Endothelial cell of umbilical vein (primary cell): ENCODE results near the gene ADAMTS17. TPM values are rescaled to one million over a fixed set of nuclear protein-coding genes. Genes with fewer than 3 reads are reported as not detected.

ENCODE experiments used
- BruUV-seq: library from RNA; stranded (reverse); fragments of 400-500 nt; replicated peaks from 2 replicates; lab custom pipeline; 2021; lab: Mats Ljungman, UMichigan
- CTCF ChIA-PET: fragments of 300-600, 350-600 bp; sonication (Branson Sonifier 250); formaldehyde crosslinking; loops from one replicate; lab custom pipeline; 2021; ENCODE audit warnings: antibody characterized with exemption, inconsistent platforms; lab: Charles Lee
- POLR2A ChIA-PET: fragments of 300-600, 350-600 bp; sonication (Branson Sonifier 250); formaldehyde crosslinking; loops from one replicate; lab custom pipeline; 2021; ENCODE audit warnings: antibody characterized with exemption, inconsistent platforms; lab: Charles Lee
- DNase-seq: peaks from one replicate; pipeline ENCODE4 v3.0.0-alpha.2; 2011; ENCODE audit warnings: low read depth, low spot score
- FAIRE-seq: peaks from 2 replicates; lab custom pipeline; 2011; peaks lifted over from hg19 to GRCh38; lab: Jason Lieb, UNC
- H2AFZ ChIP-seq: 2 replicates; pipeline ENCODE4 v1.6.0; 2012; ENCODE audit warnings: low read depth, low read length, control low read depth, inconsistent platforms
- H3K27ac ChIP-seq: 2 replicates; pipeline ENCODE4 v1.5.1; 2011; ENCODE audit warnings: low read depth, mild to moderate bottlenecking, control low read depth, low read length, moderate library complexity; ENCODE audit not compliant: insufficient read depth
- H3K27me3 ChIP-seq, 2 experiments: 2 replicates each; pipeline versions ENCODE4 v1.6.0 to v1.6.1; 2011; ENCODE audit warnings: low read length in 2 of 2, mixed read lengths in 1 of 2; ENCODE audit not compliant: control insufficient read depth in 2 of 2, insufficient read depth in 2 of 2
- H3K36me3 ChIP-seq, 2 experiments: 2 replicates in 1 of 2; 3 replicates in 1 of 2; pipeline ENCODE4 v1.5.1; 2011; ENCODE audit warnings: low read length in 2 of 2, mild to moderate bottlenecking in 1 of 2, moderate library complexity in 1 of 2; ENCODE audit not compliant: control insufficient read depth in 2 of 2, insufficient read depth in 2 of 2; ENCODE audit errors: extremely low read depth in 1 of 2
- H3K4me1 ChIP-seq: 3 replicates; pipeline ENCODE4 v1.5.1; 2011; ENCODE audit warnings: mild to moderate bottlenecking, low read length; ENCODE audit not compliant: control insufficient read depth, insufficient read depth; ENCODE audit errors: extremely low read depth
- H3K4me2 ChIP-seq: 2 replicates; pipeline ENCODE4 v1.6.1; 2011; ENCODE audit warnings: low read length, control low read depth, mixed read lengths; ENCODE audit not compliant: insufficient read depth
- H3K4me3 ChIP-seq, 3 experiments: fragments of 200-600 bp in 1 of 3; sonication (generic), shearing (Covaris generic) in 1 of 3; replicated peaks in 1 of 3; 2 replicates each; pipeline ENCODE4 v1.5.1; 2011 to 2016; ENCODE audit warnings: control low read depth in 3 of 3, low read length in 3 of 3, mild to moderate bottlenecking in 2 of 3, inconsistent platforms in 1 of 3, low read depth in 1 of 3, moderate library complexity in 1 of 3; ENCODE audit not compliant: insufficient read depth in 1 of 3
- H3K79me2 ChIP-seq: 2 replicates; pipeline ENCODE4 v1.6.0; 2012; ENCODE audit warnings: low read length, inconsistent platforms; ENCODE audit not compliant: control insufficient read depth, insufficient read depth
- H3K9ac ChIP-seq: replicated peaks from 2 replicates; pipeline ENCODE3; 2011; ENCODE audit warnings: low read length, control low read depth; ENCODE audit not compliant: insufficient read depth; ENCODE audit errors: extremely low read depth
- H3K9me1 ChIP-seq: replicated peaks from 3 replicates; pipeline ENCODE4 v1.6.0; 2011; ENCODE audit warnings: mild to moderate bottlenecking, low read length; ENCODE audit not compliant: control insufficient read depth, insufficient read depth; ENCODE audit errors: extremely low read depth
- H3K9me3 ChIP-seq: replicated peaks from 2 replicates; pipeline ENCODE4 v1.5.1; 2012; ENCODE audit warnings: low read length, inconsistent platforms; ENCODE audit not compliant: control insufficient read depth, insufficient read depth
- H4K20me1 ChIP-seq: replicated peaks from 2 replicates; pipeline ENCODE3; 2011; ENCODE audit warnings: mild to moderate bottlenecking, low read length; ENCODE audit not compliant: control insufficient read depth, insufficient read depth; ENCODE audit errors: extremely low read depth
- EZH2 ChIP-seq: IDR thresholded peaks from 2 replicates; pipeline ENCODE4 v1.6.1; 2012; ENCODE audit warnings: borderline replicate concordance, low read depth, mild to moderate bottlenecking, moderate library complexity, low read length, inconsistent platforms; ENCODE audit not compliant: severe bottlenecking
- FOS ChIP-seq: IDR thresholded peaks from 2 replicates; pipeline ENCODE4 v1.6.1; 2011; ENCODE audit warnings: mild to moderate bottlenecking, low read length, moderate library complexity, borderline replicate concordance; ENCODE audit not compliant: insufficient read depth
- GATA2 ChIP-seq: IDR thresholded peaks from 2 replicates; pipeline ENCODE4 v1.7.0; 2011; ENCODE audit warnings: low read depth, mild to moderate bottlenecking, moderate library complexity, mixed read lengths, low read length; ENCODE audit not compliant: insufficient read length, insufficient read depth
- JUN ChIP-seq: IDR thresholded peaks from 2 replicates; pipeline ENCODE4 v1.6.1; 2011; ENCODE audit warnings: borderline replicate concordance, low read depth; ENCODE audit not compliant: insufficient read length, insufficient read depth
- MYC ChIP-seq: IDR thresholded peaks from one replicate; pipeline ENCODE4 v1.6.1; 2011; ENCODE audit warnings: mild to moderate bottlenecking, low read depth, low read length
- POLR2A ChIP-seq: IDR thresholded peaks from 2 replicates; pipeline ENCODE4 v1.6.1; 2012; ENCODE audit warnings: low read depth, mild to moderate bottlenecking, control low read depth, low read length
- POLR2AphosphoS5 ChIP-seq: IDR thresholded peaks from 2 replicates; pipeline ENCODE4 v1.6.1; 2012; ENCODE audit warnings: low read depth, mild to moderate bottlenecking, control low read depth, low read length, moderate library complexity; ENCODE audit not compliant: insufficient read depth
- dilution Hi-C: fragments of 300-500 bp; cut with MboI; formaldehyde crosslinking; loops from one replicate; pipeline ENCODE4 v1.15.0; 2019; ENCODE audit warnings: low sequenced_read_pairs; ENCODE audit not compliant: extremely low pct_ligation_motif_present
- intact Hi-C: fragments of 100-400 bp; cut with micrococcal nuclease; formaldehyde crosslinking; loops from one replicate; pipeline ENCODE4 v1.10.0; 2022
- polyA plus RNA-seq, 4 experiments: library from polyadenylated mRNA; depleted of rRNA in 3 of 4; stranded (reverse) in 3 of 4; unstranded in 1 of 4; fragments of >200 nt; gene quantifications; 2 replicates each; pipeline versions ENCODE4 v1.2.1 to v1.2.3, GENCODE V29; 2011 to 2012; ENCODE audit warnings: missing spikeins in 1 of 4
- total RNA-seq: library from RNA; stranded (reverse); gene quantifications from 2 replicates; pipeline ENCODE4 v1.2.3, GENCODE V29; 2021
- TF ChIP-seq, protein P1 (sequence below): IDR thresholded peaks from 2 replicates; pipeline ENCODE4 v1.6.1; 2011; ENCODE audit not compliant: insufficient read depth, insufficient read length
- TF ChIP-seq, protein P2 (sequence below), 2 donors: IDR thresholded peaks; 1 replicate in 1 of 2; 2 replicates in 1 of 2; pipeline ENCODE4 v1.5.1; 2011; ENCODE audit warnings: low read length in 2 of 2, mild to moderate bottlenecking in 2 of 2, moderate library complexity in 2 of 2, control low read depth in 1 of 2, inconsistent platforms in 1 of 2, low read depth in 1 of 2; ENCODE audit not compliant: insufficient read depth in 1 of 2; ENCODE audit errors: extremely low read depth in 1 of 2

The ADAMTS17 gene
- total and polyA plus RNA-seq, 2 donors (not counting 3 experiments of a cell fraction or from before 2014, with no cell fraction given), result 0.12 TPM; not detected in 1

DNA sequence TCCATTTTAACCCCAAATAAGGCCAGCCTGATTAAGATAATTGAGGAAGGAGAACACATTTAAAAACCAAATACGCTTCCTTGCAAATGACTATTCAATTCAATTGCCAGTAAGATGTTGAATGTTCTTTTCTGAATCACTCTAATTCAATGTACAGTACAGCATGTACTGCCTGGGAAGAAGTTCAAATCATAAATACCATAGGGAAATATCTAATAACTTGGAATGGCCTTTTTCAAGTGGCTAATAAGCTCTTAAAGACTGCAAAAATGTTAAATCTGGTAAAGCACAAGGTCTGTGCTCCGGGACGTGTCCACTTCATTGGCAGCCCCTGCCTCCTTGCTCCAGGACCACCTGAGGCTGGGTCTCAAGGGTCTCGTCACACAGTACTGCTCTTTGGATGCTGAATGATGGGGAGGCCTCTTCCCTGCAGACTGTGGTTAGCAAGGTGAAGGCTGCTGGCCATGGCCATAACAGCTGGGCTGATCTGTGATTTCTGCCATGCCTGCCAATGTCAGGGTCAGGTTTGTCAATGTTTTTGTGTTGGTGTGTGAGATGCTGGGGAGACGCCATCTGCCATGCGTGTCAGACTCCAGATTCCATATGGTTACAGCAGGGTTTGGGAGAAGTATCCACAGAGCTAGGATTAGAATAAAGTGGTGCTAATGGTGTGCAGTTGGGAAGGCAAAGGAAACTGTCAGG is 300.5 kb downstream of the ADAMTS17 start:
- intact Hi-C loops, result loop anchor here (10.0 kb wide), 1 partner anchor 564 kb away; the partner anchor contains the start of genes ASB7 and LINS1
- H3K4me3 ChIP-seq, result no peak overlapping the region
- no peak overlapping the region for H3K27ac ChIP-seq
- FAIRE-seq (no peak), DNase-seq (no peak)
- no peaks in the 10 kb centered on the region for H3K79me2 ChIP-seq
- H3K9ac ChIP-seq, result no peak overlapping the region
- H3K4me1 ChIP-seq, result peaks cover 18% of the 10 kb centered on the region
- no peak overlapping the region for H2AFZ ChIP-seq
- no peaks in the 10 kb centered on the region for H3K9me3 ChIP-seq
- H4K20me1 ChIP-seq, result no peaks in the 10 kb centered on the region
- no peaks in the 10 kb centered on the region for H3K27me3 ChIP-seq
- TF ChIP-seq POLR2A (no peak), EZH2 (no peak), MYC (no peak), FOS (no peak), JUN (no peak), POLR2AphosphoS5 (no peak), GATA2 (no peak)
- TF ChIP-seq, protein P1, sequence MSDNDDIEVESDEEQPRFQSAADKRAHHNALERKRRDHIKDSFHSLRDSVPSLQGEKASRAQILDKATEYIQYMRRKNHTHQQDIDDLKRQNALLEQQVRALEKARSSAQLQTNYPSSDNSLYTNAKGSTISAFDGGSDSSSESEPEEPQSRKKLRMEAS, result no peak
- TF ChIP-seq, protein P2, sequence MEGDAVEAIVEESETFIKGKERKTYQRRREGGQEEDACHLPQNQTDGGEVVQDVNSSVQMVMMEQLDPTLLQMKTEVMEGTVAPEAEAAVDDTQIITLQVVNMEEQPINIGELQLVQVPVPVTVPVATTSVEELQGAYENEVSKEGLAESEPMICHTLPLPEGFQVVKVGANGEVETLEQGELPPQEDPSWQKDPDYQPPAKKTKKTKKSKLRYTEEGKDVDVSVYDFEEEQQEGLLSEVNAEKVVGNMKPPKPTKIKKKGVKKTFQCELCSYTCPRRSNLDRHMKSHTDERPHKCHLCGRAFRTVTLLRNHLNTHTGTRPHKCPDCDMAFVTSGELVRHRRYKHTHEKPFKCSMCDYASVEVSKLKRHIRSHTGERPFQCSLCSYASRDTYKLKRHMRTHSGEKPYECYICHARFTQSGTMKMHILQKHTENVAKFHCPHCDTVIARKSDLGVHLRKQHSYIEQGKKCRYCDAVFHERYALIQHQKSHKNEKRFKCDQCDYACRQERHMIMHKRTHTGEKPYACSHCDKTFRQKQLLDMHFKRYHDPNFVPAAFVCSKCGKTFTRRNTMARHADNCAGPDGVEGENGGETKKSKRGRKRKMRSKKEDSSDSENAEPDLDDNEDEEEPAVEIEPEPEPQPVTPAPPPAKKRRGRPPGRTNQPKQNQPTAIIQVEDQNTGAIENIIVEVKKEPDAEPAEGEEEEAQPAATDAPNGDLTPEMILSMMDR (IDR thresholded peaks at IDR 0.05; ENCODE audit: extremely low read depth in 1 of 2, insufficient read depth in 1 of 2, low read depth in 1 of 2, low read length in 2 of 2), result no peak
- H3K4me2 ChIP-seq, result no peak overlapping the region
- no peaks in the 10 kb centered on the region for H3K36me3 ChIP-seq
- H3K9me1 ChIP-seq, result no peaks in the 10 kb centered on the region
- dilution Hi-C loops, result no loop called here
- no TSS peak for BruUV-seq
- ChIA-PET CTCF (no interaction called here), POLR2A (no interaction called here)
